HepG2 (cell line): Measurements from ENCODE around the gene STPG4. TPM values are rescaled to one million over a fixed set of nuclear protein-coding genes. Genes with fewer than 3 reads are reported as not detected.

Experiments
- CCAR2 ChIP-seq: fragments of 200-400 bp; formaldehyde crosslinking; optimal IDR thresholded peaks from 2 replicates; pipeline ENCODE3; 2018; ENCODE audit warnings: low read depth, mild to moderate bottlenecking, low read length, moderate library complexity
- DMAP1 ChIP-seq: IDR thresholded peaks from 2 replicates; pipeline ENCODE4 v1.6.1; 2016
- DNMT1 ChIP-seq: sonication (generic); formaldehyde crosslinking; IDR thresholded peaks from 2 replicates; pipeline ENCODE4 v1.5.1; 2020; ENCODE audit warnings: mild to moderate bottlenecking, missing genetic modification reagents
- MLXIP ChIP-seq: sonication (generic); formaldehyde crosslinking; IDR thresholded peaks from 2 replicates; pipeline ENCODE4 v1.9.0; 2021; ENCODE audit warnings: missing genetic modification reagents, borderline replicate concordance
- MTF1 ChIP-seq: sonication (generic); formaldehyde crosslinking; IDR thresholded peaks from 2 replicates; pipeline ENCODE4 v1.5.0; 2020; ENCODE audit warnings: missing genetic modification reagents
- POLR2G ChIP-seq: fragments of 200-400 bp; formaldehyde crosslinking; IDR thresholded peaks from 2 replicates; pipeline ENCODE4 v1.6.1; 2018; ENCODE audit warnings: mild to moderate bottlenecking, low read depth, low read length, moderate library complexity
- RCOR2 ChIP-seq: IDR thresholded peaks from 2 replicates; pipeline ENCODE4 v1.6.1; 2016; ENCODE audit warnings: missing biosample characterization, missing genetic modification reagents
- SRSF1 ChIP-seq: fragments of 200-400 bp; formaldehyde crosslinking; optimal IDR thresholded peaks from 2 replicates; pipeline ENCODE3; 2017; ENCODE audit warnings: mild to moderate bottlenecking, low read depth, low read length, moderate library complexity
- TAF1 ChIP-seq: sonication (generic); formaldehyde crosslinking; IDR thresholded peaks from 2 replicates; pipeline ENCODE4 v1.4.0; 2020; ENCODE audit warnings: missing genetic modification reagents
- ZNF10 ChIP-seq: sonication (generic); formaldehyde crosslinking; IDR thresholded peaks from 2 replicates; pipeline ENCODE4 v1.4.0; 2020; ENCODE audit warnings: mild to moderate bottlenecking, low read depth, missing genetic modification reagents, borderline replicate concordance
- ZNF563 ChIP-seq: sonication (generic); formaldehyde crosslinking; IDR thresholded peaks from 2 replicates; pipeline ENCODE4 v1.8.0; 2022; ENCODE audit warnings: mild to moderate bottlenecking, moderate library complexity, missing genetic modification reagents
- polyA plus RNA-seq, 8 experiments: library from polyadenylated mRNA; depleted of rRNA in 3 of 8; stranded (reverse) in 7 of 8; unstranded in 1 of 8; fragments of >200 nt; fragmentation: Illumina TruSeq in 4 of 8; extraction: Trizol in 4 of 8; gene quantifications; 2 replicates each; pipeline versions ENCODE4 v1.2.1 to v1.2.3, GENCODE V29; 2011 to 2016; ENCODE audit warnings: low read depth in 4 of 8, missing spikeins in 1 of 8, mixed read lengths in 1 of 8; ENCODE audit not compliant: insufficient read depth in 1 of 8
- total RNA-seq, 5 experiments: library from RNA; depleted of rRNA; stranded (reverse); fragments of >200 nt; fragmentation: Illumina TruSeq; extraction: Trizol; gene quantifications; 2 replicates each; pipeline ENCODE4 v1.2.3, GENCODE V29; 2016; ENCODE audit warnings: low read depth in 1 of 5
- TF ChIP-seq, protein P1 (sequence below): IDR thresholded peaks from 2 replicates; pipeline ENCODE4 v1.6.1; 2016; ENCODE audit warnings: missing compliant biosample characterization, missing genetic modification reagents, borderline replicate concordance
- TF ChIP-seq, protein P2 (sequence below), 2 experiments: fragments of 450-650 bp in 1 of 2; sonication (generic) in 1 of 2; formaldehyde crosslinking in 1 of 2; IDR thresholded peaks; 2 replicates each; pipeline versions ENCODE4 v1.6.1 to v1.8.0; 2016 to 2022; ENCODE audit warnings: antibody characterized with exemption in 1 of 2, mild to moderate bottlenecking in 1 of 2, missing genetic modification reagents in 1 of 2
- TF ChIP-seq, protein P3 (sequence below): IDR thresholded peaks from 2 replicates; pipeline ENCODE4 v1.6.1; 2016

STPG4 gene
- total and polyA plus RNA-seq, 2 of the 13 experiments (the other 11 are each of a cell fraction or from before 2014, with no cell fraction given): 0.11 to 0.15 TPM

- TF ChIP-seq MLXIP (CRISPR knock-in tag) (no peak), POLR2G (peak; percentile 51; the same call in 1 of the 2 replicates), ZNF563 (peak; percentile 80; the same call in 1 of the 2 replicates), MTF1 (CRISPR knock-in tag) (no peak), DMAP1 (CRISPR knock-in tag) (peak; percentile 73; the same call in 1 of the 2 replicates), RCOR2 (CRISPR knock-in tag) (0 out of 2 replicates have a peak, but pooled peaks have one; percentile 22), CCAR2 (no peak), ZNF10 (CRISPR knock-in tag) (no peak), DNMT1 (CRISPR knock-in tag) (no peak), TAF1 (CRISPR knock-in tag) (no peak), SRSF1 (no peak)
- TF ChIP-seq, protein P1, sequence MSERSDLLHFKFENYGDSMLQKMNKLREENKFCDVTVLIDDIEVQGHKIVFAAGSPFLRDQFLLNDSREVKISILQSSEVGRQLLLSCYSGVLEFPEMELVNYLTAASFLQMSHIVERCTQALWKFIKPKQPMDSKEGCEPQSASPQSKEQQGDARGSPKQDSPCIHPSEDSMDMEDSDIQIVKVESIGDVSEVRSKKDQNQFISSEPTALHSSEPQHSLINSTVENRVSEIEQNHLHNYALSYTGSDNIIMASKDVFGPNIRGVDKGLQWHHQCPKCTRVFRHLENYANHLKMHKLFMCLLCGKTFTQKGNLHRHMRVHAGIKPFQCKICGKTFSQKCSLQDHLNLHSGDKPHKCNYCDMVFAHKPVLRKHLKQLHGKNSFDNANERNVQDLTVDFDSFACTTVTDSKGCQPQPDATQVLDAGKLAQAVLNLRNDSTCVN (CRISPR knock-in tag): no peak
- TF ChIP-seq, protein P2, sequence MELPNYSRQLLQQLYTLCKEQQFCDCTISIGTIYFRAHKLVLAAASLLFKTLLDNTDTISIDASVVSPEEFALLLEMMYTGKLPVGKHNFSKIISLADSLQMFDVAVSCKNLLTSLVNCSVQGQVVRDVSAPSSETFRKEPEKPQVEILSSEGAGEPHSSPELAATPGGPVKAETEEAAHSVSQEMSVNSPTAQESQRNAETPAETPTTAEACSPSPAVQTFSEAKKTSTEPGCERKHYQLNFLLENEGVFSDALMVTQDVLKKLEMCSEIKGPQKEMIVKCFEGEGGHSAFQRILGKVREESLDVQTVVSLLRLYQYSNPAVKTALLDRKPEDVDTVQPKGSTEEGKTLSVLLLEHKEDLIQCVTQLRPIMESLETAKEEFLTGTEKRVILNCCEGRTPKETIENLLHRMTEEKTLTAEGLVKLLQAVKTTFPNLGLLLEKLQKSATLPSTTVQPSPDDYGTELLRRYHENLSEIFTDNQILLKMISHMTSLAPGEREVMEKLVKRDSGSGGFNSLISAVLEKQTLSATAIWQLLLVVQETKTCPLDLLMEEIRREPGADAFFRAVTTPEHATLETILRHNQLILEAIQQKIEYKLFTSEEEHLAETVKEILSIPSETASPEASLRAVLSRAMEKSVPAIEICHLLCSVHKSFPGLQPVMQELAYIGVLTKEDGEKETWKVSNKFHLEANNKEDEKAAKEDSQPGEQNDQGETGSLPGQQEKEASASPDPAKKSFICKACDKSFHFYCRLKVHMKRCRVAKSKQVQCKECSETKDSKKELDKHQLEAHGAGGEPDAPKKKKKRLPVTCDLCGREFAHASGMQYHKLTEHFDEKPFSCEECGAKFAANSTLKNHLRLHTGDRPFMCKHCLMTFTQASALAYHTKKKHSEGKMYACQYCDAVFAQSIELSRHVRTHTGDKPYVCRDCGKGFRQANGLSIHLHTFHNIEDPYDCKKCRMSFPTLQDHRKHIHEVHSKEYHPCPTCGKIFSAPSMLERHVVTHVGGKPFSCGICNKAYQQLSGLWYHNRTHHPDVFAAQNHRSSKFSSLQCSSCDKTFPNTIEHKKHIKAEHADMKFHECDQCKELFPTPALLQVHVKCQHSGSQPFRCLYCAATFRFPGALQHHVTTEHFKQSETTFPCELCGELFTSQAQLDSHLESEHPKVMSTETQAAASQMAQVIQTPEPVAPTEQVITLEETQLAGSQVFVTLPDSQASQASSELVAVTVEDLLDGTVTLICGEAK (IDR thresholded peaks at IDR 0.05): no peak
- TF ChIP-seq, protein P2 (CRISPR knock-in tag; IDR thresholded peaks at IDR 0.05): no peak
- TF ChIP-seq, protein P3, sequence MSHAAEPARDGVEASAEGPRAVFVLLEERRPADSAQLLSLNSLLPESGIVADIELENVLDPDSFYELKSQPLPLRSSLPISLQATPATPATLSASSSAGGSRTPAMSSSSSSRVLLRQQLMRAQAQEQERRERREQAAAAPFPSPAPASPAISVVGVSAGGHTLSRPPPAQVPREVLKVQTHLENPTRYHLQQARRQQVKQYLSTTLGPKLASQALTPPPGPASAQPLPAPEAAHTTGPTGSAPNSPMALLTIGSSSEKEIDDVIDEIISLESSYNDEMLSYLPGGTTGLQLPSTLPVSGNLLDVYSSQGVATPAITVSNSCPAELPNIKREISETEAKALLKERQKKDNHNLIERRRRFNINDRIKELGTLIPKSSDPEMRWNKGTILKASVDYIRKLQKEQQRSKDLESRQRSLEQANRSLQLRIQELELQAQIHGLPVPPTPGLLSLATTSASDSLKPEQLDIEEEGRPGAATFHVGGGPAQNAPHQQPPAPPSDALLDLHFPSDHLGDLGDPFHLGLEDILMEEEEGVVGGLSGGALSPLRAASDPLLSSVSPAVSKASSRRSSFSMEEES (CRISPR knock-in tag): peak; percentile 68; the same call in 1 of the 2 replicates
Observed at GRCh38 chr2:47129191-47129706, 25.9 kb downstream of the STPG4 start (continued).
